Neural cell (in vitro differentiated cells): ENCODE measurements around the gene BRD2. TPM values are rescaled to one million over a fixed set of nuclear protein-coding genes. Genes with fewer than 3 reads are reported as not detected.
A peak's percentile ranks its signal among the peaks of the same experiment; 100 is the strongest.

Experiments
- H2AFZ ChIP-seq: fragments of 200-600, 300-800 bp; sonication (generic), shearing (Covaris generic); 2 replicates; pipeline ENCODE4 v1.6.0; 2014; ENCODE audit warnings: low read depth, mild to moderate bottlenecking, antibody characterized with exemption, low read length, moderate library complexity
- H3F3A ChIP-seq: fragments of 200-600 bp; shearing (Covaris generic); 2 replicates; pipeline ENCODE4 v1.6.1; 2016; ENCODE audit warnings: mild to moderate bottlenecking, moderate library complexity, mixed read lengths, antibody characterized with exemption, low read length; ENCODE audit not compliant: insufficient read depth, poor library complexity, severe bottlenecking
- H3K27ac ChIP-seq: fragments of 200-600, 300-800 bp; sonication (generic), shearing (Covaris generic); 2 replicates; pipeline ENCODE4 v1.5.1; 2014; ENCODE audit warnings: mild to moderate bottlenecking, low read length, moderate library complexity
- H3K27me3 ChIP-seq: fragments of 300-800, 200-600 bp; sonication (generic), shearing (Covaris generic); 2 replicates; pipeline ENCODE4 v1.6.0; 2014; ENCODE audit warnings: mild to moderate bottlenecking, low read depth, low read length, moderate library complexity; ENCODE audit not compliant: insufficient read depth
- H3K36me3 ChIP-seq: fragments of 300-800, 200-600 bp; sonication (generic), shearing (Covaris generic); 2 replicates; pipeline ENCODE4 v1.5.1; 2014; ENCODE audit warnings: mild to moderate bottlenecking, antibody characterized with exemption, low read length, moderate library complexity; ENCODE audit not compliant: insufficient read depth
- H3K4me2 ChIP-seq: fragments of 300-800, 200-600 bp; sonication (generic), shearing (Covaris generic); 2 replicates; pipeline ENCODE4 v1.6.0; 2014; ENCODE audit warnings: mild to moderate bottlenecking, low read length
- H3K4me3 ChIP-seq: fragments of 300-800, 200-600 bp; sonication (generic), shearing (Covaris generic); 2 replicates; pipeline ENCODE4 v1.5.1; 2014; ENCODE audit warnings: mild to moderate bottlenecking, low read length, moderate library complexity
- H3K79me2 ChIP-seq: fragments of 200-600 bp; shearing (Covaris generic); replicated peaks from 2 replicates; pipeline ENCODE4 v1.6.0; 2014; ENCODE audit warnings: mild to moderate bottlenecking, low read length, moderate library complexity; ENCODE audit not compliant: insufficient read depth
- H3K9ac ChIP-seq: fragments of 300-800, 200-600 bp; sonication (generic), shearing (Covaris generic); 2 replicates; pipeline ENCODE4 v1.6.1; 2016; ENCODE audit warnings: mild to moderate bottlenecking, low read length, mixed read lengths
- H3K9me2 ChIP-seq: fragments of 200-600 bp; shearing (Covaris generic); 2 replicates; pipeline ENCODE4 v1.6.1; 2016; ENCODE audit warnings: mild to moderate bottlenecking, low read length, mixed read lengths; ENCODE audit not compliant: insufficient read depth
- H3K9me3 ChIP-seq: fragments of 200-600, 300-800 bp; sonication (generic), shearing (Covaris generic); 2 replicates; pipeline ENCODE4 v1.6.1; 2016; ENCODE audit warnings: mild to moderate bottlenecking, mixed run types, low read length, moderate library complexity, mixed read lengths
- H4K20me1 ChIP-seq: fragments of 200-600 bp; shearing (Covaris generic); 2 replicates; pipeline ENCODE4 v1.6.1; 2016; ENCODE audit warnings: mild to moderate bottlenecking, mixed run types; ENCODE audit not compliant: insufficient read depth
- CTCF ChIP-seq: fragments of 450-650 bp; IDR thresholded peaks from 2 replicates; pipeline ENCODE4 v1.5.1; 2014; ENCODE audit warnings: antibody characterized with exemption, mild to moderate bottlenecking, moderate library complexity; ENCODE audit not compliant: poor library complexity, severe bottlenecking
- EP300 ChIP-seq: fragments of 450-650 bp; conservative IDR thresholded peaks from 2 replicates; pipeline ENCODE4 v1.6.1; 2014; ENCODE audit warnings: antibody characterized with exemption, mild to moderate bottlenecking, moderate library complexity; ENCODE audit not compliant: poor library complexity, severe bottlenecking
- EZH2 ChIP-seq: fragments of 200-600, 300-800 bp; shearing (Covaris generic), sonication (generic); IDR thresholded peaks from 2 replicates; pipeline ENCODE4 v1.6.1; 2014; ENCODE audit warnings: antibody characterized with exemption, low read length, borderline replicate concordance, mild to moderate bottlenecking; ENCODE audit not compliant: insufficient read depth, poor library complexity, severe bottlenecking
- MXI1 ChIP-seq: fragments of 450-650 bp; conservative IDR thresholded peaks from 2 replicates; pipeline ENCODE4 v1.6.1; 2014; ENCODE audit warnings: antibody characterized with exemption, mild to moderate bottlenecking; ENCODE audit not compliant: poor library complexity, severe bottlenecking
- RAD21 ChIP-seq: fragments of 450-650 bp; conservative IDR thresholded peaks from 2 replicates; pipeline ENCODE4 v1.6.1; 2014; ENCODE audit warnings: antibody characterized with exemption, mild to moderate bottlenecking, moderate library complexity
- REST ChIP-seq: IDR thresholded peaks from 2 replicates; pipeline ENCODE4 v1.6.1; 2012; ENCODE audit warnings: borderline replicate concordance
- SMC3 ChIP-seq: fragments of 450-650 bp; conservative IDR thresholded peaks from 2 replicates; pipeline ENCODE4 v1.6.1; 2014; ENCODE audit warnings: antibody characterized with exemption, mild to moderate bottlenecking, moderate library complexity; ENCODE audit not compliant: poor library complexity
- TAF1 ChIP-seq: IDR thresholded peaks from 2 replicates; pipeline ENCODE4 v1.6.1; 2012; ENCODE audit warnings: low read depth
- polyA plus RNA-seq: library from polyadenylated mRNA; depleted of rRNA; stranded (reverse); fragments of >200 nt; gene quantifications from 2 replicates; pipeline ENCODE4 v1.2.3, GENCODE V29; 2014

Gene BRD2
- polyA plus RNA-seq, 1 donor from 2014 or later: 107 TPM

GRCh38 chr6:33007831-33008400, 39.5 kb downstream of the BRD2 start:
- H3K27me3 ChIP-seq: no peaks in the 10 kb centered on the region
- H3K9me3 ChIP-seq: no peaks in the 10 kb centered on the region
- no peak overlapping the region for H3K9ac ChIP-seq
- no peaks in the 10 kb centered on the region for H4K20me1 ChIP-seq
- no peak overlapping the region for H2AFZ ChIP-seq
- no peaks in the 10 kb centered on the region for H3F3A ChIP-seq
- TF ChIP-seq RAD21 (no peak), SMC3 (no peak), EP300 (no peak), TAF1 (no peak), EZH2 (no peak), MXI1 (no peak), CTCF (no peak), REST (no peak)
- no peak overlapping the region for H3K4me2 ChIP-seq
- H3K36me3 ChIP-seq: no peaks in the 10 kb centered on the region
- H3K9me2 ChIP-seq: no peaks in the 10 kb centered on the region
- no peak overlapping the region for H3K27ac ChIP-seq
- H3K79me2 ChIP-seq: no peaks in the 10 kb centered on the region
- H3K4me3 ChIP-seq: no peak overlapping the region

- H3K4me2 ChIP-seq: no peak within 1 kb of the TSS
- H3K27ac ChIP-seq: no peak within 1 kb of the TSS
- no peaks in the 10 kb centered on the region for H3F3A ChIP-seq
- H3K36me3 ChIP-seq: no peaks in the 10 kb centered on the region
- TF ChIP-seq TAF1 (no peak), CTCF (peak; percentile 29)
- no peaks in the 10 kb centered on the region for H3K79me2 ChIP-seq
- H2AFZ ChIP-seq: no peak within 1 kb of the TSS
- no peaks in the 10 kb centered on the region for H3K27me3 ChIP-seq
- peak within 1 kb of the TSS; percentile 38 for H3K4me3 ChIP-seq
- no peaks in the 10 kb centered on the region for H4K20me1 ChIP-seq
- no peaks in the 10 kb centered on the region for H3K9me3 ChIP-seq
- H3K9ac ChIP-seq: no peak within 1 kb of the TSS
- H3K9me2 ChIP-seq: no peaks in the 10 kb centered on the region
Observed at GRCh38 chr6:33008944-33009861, 40.8 kb downstream of the BRD2 start, which contains the start of gene HLA-DOA. HLA-DOA (minus strand) TSS chr6:33009591.
